ENCODE data around the gene MICAL2.

The MICAL2 gene

DNA sequence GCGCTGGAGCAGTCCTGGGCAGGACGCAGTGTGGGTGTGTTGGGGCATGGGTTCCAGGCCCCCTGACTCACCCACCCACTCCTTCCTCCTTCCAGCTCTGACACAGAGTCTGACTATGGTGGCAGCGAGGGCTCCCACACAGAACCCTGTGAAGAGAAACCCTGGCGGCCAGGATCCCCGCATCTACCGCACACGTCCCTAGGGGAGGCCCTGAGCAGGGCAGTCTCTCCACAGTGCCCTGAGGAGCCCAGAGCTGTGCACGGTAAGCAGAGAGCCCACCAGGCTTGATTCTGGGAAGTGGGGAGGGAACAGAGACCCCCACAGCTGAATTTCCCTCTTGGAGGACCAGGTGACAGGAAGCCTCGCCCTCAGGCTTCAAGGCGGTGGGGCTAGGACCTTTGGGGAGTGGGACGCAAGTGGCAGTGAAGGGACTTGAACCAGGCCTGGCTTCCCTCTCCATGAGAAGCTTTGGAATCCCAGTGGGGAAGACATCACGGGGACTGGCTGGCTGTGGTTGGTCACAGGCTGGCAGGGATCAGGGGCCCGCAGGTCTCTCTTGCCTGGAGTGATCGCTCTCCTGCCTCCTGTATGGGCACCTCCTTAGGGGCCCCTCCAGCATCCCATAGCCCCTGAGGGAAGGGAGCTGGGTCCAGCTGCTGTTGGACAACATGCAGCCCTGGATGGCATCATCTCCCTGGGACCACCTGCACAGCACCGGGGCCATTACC is 170.6 kb downstream of the MICAL2 start:
- DNase-seq (ENCODE audit: low spot score) (no peak), FAIRE-seq (no peak)

- FAIRE-seq, result peak; percentile 29
These were observed 171.4 kb downstream of the MICAL2 start for GRCh38 chr11:12281571-12282478.

DNA sequence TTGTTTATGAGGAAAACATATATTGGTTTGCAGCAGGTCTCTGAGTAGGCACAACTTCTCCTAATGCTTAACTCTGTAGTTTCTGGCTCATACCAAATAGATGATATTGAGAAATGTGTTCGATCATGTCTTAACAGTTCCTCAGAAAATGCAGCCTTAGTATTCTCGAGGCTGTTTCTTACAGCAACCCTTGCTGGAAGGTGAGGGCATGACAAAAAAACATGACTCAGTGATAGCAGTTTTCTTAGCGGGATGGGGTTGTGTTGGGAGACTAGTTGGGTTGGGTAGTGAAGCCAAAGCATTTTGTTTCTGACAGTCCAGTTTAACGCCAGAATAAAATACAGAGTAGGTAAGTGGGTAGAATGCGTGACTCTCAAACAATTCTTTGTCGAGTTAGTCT is 172.3 kb downstream of the MICAL2 start:
- DNase-seq (ENCODE audit: low spot score), result no peak
- no peak for FAIRE-seq

More at GRCh38 chr11:12281571-12282478, 171.4 kb downstream of the MICAL2 start:
- peak; percentile 59 for DNase-seq (ENCODE audit: low spot score)

DNA sequence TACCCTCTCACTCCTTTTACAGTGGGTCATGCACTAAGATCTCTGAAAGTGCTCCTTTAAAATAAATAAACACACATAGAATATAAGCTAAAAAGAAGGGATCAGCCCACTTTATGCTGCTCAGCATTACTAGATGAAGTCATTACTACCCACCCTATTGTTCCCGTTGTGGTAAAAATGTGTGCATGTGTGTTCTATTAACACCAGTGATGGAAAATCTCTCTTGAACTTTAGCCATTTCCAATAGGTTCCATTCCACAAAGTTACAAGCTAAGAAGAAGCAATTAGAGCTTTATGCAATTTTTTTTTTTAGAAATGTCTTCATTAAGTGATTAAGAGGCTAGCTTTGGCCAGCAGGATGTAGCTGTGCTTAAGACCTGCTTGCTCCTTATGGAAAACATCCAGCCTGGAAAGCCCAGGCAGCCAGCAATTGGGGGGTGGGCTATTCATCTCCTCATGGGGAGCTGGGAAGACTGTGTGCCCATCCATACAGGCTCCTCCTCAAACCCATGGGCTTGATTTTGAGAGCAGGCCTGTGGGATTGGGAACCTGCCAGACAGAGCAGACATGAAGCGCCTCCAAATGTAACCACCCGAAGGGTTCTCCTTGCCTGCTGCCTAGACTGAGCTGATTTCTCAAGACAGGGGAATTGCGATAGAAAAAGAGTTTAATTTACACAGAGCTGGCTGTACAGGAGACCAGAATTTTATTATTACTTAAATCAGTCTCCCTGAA is 174.1 kb downstream of the MICAL2 start:
- DNase-seq (ENCODE audit: low spot score), result no peak
- FAIRE-seq, result no peak

DNA sequence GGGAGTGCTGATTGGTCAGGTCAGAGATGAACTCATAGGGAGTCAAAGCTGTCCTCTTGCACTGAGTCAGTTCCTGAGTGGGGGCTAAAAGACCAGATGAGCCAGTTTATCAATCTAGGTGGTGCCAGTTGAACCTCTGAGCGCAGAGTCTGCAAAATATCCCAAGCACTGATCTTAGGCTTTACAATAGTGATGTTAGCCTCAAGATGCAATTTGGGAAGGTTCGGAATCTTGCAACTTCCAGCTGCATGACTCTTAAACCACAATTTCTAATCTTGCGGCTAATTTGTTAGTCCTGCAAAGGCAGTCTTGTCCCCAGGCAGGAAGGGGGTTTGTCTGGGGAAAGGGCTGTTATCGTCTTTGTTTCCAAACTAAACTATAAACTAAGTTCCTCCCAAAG is 174.7 kb downstream of the MICAL2 start:
- DNase-seq (ENCODE audit: low spot score) (peak; percentile 63), FAIRE-seq (peak; percentile 37)

GRCh38 chr11:12285811-12286222 is 175.4 kb downstream of the MICAL2 start:
- FAIRE-seq (no peak), DNase-seq (ENCODE audit: low spot score) (no peak)

- FAIRE-seq (no peak), DNase-seq (ENCODE audit: low spot score) (no peak)
These were observed 176.2 kb downstream of the MICAL2 start for GRCh38 chr11:12286606-12287005.

GRCh38 chr11:12287009-12287373 is 176.6 kb downstream of the MICAL2 start:
- FAIRE-seq (peak; percentile 91), DNase-seq (ENCODE audit: low spot score) (peak; percentile 90)

GRCh38 chr11:12287374-12288211 is 177.2 kb downstream of the MICAL2 start:
- DNase-seq (ENCODE audit: low spot score) (peak; percentile 90), FAIRE-seq (peak; percentile 66)

DNA sequence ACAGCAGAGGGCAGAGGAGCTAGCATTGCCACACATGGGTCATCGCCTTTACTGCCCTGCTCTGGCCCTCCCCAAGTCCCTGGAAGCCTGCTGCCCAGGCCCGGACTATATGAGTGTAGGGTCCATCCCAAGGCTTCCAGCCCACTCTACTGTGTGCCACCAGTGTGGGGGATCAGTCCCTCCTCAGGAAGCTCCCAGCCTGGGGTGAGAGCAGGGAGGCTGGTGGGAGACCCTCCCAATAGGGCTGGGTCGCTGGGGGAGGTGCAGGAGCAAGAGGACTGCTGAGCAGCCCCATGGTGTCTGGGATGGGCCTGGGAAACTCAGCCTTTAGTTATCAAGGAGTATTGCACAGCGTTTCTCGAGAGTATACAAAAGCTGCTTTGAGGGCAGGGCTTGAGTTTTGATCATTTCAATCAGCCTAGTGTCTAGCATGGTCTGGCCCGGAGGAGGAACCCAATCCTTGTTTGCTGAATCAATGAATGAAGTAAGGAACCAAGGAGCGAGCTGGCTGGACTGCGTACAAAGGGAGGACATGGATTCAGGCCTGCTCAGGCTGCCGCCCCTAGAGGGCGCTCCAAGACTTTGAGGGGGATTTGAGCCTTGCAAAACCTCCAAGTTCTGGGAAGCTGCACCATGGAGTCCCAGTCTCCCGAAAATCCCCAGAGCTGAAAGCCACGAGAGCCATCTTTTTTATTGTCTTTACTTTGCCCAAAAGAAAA is 178.0 kb downstream of the MICAL2 start:
- DNase-seq (ENCODE audit: low spot score) (peak; percentile 63), FAIRE-seq (no peak)

- no peak for FAIRE-seq
- DNase-seq (ENCODE audit: low spot score), result no peak
These were observed 178.7 kb downstream of the MICAL2 start for GRCh38 chr11:12288931-12289666.

DNA sequence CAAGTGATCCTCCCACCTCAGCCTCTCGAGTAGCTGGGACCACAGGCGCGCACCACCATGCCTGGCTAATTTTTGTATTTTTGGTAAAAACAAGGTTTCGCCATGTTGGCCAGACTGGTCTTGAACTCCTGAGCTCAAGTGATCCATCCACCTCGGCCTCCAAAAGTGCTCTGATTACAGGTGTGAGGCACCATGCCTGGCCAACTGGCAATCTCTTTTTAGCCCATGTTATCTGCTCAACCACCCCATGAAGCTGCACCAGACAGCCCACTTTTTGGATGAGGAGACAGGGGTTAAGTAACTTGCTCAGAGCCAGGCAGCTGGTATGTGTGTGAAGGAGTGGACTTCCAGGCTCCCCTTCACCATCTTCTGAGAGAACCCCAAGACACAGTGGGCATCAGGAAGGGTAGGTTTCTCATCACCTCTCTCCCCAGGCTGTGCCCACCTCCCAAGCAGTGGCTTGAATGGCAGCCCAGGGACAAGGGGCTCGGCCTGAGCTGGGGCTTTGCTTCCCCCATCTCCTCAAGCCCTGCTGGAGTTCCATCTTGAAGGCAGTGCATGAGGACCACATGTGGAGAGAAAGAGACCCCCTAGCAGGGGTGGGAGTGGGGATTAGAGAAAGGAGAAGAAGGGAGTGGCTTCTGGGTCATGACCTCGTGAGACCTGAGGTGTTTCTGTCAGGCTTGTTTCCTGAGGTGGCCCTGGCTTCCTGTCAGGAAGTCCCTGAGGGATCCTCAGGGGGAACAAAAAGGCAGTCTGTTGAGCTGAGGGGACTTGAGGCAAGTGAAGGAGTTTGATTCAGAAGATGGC is 179.5 kb downstream of the MICAL2 start:
- no peak for FAIRE-seq
- DNase-seq (ENCODE audit: low spot score), result no peak

DNA sequence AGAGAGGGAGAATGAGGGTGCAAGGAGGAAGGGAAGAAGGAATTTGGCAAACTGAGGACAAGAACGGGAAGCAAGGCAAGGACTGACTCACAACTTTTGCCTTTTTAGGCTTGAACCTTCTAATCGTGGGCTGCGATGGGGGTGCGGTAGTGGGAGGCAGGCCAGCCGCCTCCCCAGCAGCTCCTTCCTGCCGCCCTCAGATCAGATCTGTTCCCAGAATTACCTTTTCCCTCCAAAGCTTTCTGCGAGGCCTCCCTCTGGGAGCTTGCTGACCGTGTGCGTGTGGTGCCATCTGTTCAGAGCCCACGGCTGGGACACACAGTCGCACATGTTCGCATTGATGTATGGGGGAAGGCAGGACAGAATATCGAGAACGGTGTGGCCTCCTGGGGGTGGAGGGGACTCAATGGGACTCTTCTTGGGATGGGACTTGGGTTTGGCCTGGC is 180.1 kb downstream of the MICAL2 start:
- FAIRE-seq (no peak), DNase-seq (ENCODE audit: low spot score) (no peak)

- no peak for DNase-seq (ENCODE audit: low spot score)
- no peak for FAIRE-seq
These were observed 180.9 kb downstream of the MICAL2 start for GRCh38 chr11:12291313-12291712.

- DNase-seq (ENCODE audit: low spot score) (no peak), FAIRE-seq (no peak)
These were observed 181.4 kb downstream of the MICAL2 start for GRCh38 chr11:12291766-12292165.

GRCh38 chr11:12292766-12293165 is 182.4 kb downstream of the MICAL2 start:
- FAIRE-seq, result no peak
- no peak for DNase-seq (ENCODE audit: low spot score)

DNA sequence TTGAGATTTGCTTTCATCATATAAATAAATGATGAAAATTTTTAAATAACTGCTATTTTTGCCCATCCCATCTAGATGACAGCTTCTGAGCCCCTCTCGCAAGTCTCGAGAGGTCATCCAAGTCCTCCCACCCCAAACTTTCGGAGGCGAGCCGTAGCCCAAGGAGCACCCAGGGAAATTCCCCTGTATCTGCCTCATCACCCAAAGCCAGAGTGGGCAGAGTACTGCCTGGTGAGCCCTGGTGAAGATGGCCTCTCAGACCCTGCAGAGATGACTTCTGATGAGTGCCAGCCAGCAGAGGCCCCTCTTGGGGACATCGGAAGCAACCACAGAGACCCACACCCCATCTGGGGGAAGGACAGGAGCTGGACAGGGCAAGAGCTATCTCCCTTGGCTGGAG is 183.1 kb downstream of the MICAL2 start:
- FAIRE-seq, result no peak
- no peak for DNase-seq (ENCODE audit: low spot score)

DNA sequence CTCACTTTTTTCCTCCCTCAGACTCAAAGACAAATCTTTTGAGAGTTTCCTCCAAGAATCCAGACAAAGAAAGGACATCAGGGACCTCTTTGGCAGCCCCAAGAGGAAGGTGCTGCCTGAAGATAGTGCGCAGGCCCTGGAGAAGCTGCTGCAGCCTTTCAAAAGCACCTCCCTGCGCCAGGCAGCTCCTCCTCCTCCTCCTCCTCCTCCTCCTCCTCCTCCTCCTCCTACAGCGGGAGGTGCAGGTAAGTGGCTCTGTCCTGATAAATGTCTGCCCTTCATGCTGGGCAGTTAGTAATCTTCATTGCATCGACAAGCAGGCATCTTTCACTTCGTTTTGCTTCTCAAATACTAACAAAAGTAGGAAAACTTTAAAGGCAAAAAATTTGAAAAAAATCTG is 184.2 kb downstream of the MICAL2 start:
- DNase-seq (ENCODE audit: low spot score) (no peak), FAIRE-seq (no peak)

DNA sequence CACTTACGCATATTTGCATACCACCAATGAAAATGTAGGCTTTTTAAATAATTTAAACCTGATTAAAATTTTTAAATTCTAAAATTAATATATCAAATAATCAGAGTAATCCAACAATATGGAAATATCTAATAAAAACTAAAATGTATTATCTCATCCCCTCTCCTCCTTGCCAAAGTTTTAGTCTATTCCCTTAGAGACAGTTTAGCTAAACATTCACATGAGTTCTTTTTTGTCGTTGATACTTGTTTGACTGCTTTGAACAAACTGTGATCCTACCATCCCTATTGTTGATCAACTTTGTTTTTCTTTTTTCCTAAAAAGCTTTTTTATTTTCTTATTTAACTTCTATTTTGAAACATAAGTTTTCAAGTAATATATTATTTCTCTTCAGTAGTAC is 185.6 kb downstream of the MICAL2 start:
- no peak for DNase-seq (ENCODE audit: low spot score)
- FAIRE-seq, result no peak

Data from RCC 7860 (cell line).